GM12864 (cell line): ENCODE results near the gene SOCS1.

Experiments
- DNase-seq: peaks from one replicate; pipeline ENCODE4 v3.0.0-alpha.2; 2011; ENCODE audit warnings: low read depth
- H3K4me3 ChIP-seq: 2 replicates; pipeline ENCODE4 v1.5.1; 2011; ENCODE audit warnings: mild to moderate bottlenecking, low read depth, low read length, control low read depth
- TF ChIP-seq, protein P1 (sequence below): IDR thresholded peaks from 2 replicates; pipeline ENCODE4 v1.5.1; 2011; ENCODE audit warnings: low read depth, mild to moderate bottlenecking, moderate library complexity, low read length, control low read depth, inconsistent platforms; ENCODE audit errors: missing control alignments

SOCS1 gene

DNA sequence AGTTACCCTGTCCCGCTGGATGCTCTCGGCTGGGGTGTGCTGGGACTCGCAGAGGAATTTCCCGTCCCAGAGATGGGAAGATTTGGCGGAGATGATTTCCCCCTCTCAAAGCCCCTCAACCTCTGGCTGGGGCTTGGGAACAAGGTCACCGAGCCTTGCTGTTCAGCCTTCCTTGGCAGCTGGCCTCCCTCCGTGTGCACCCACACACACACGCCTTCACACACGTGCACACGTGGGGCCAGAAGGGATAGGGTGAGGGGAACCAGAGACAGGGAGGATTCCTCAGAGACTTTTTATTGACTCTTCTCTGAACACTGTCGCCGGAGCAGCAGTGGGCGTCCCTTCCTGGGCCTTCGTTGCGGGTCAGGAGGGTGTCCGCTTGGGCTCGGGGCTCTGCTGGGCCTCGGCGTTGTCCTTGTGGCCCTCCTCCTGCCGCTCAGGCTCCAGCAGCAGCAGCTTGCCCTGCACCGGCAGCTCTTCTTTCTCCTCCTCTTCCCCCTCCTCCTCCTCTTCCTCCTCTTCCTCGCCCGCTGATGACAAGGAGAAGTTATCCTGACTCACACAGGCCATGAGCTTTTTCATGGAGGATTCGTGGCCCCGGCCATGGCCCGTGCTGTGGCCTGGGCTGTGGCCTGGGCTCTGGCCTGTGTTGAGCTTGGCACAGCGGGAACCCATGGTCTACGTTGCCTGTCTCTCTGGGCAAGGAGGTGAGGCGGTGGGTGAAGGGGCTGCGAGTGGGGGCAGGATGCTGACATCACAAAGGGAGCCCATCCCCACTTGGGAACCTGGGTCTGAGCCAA lies 17.1 kb upstream of the SOCS1 start, which contains the start of gene PRM3:
Gene PRM3 (minus strand): TSS at position 709 of the 800 bp plus-strand sequence. CDS start 34 bp downstream, at position 675.
- no peak for DNase-seq

DNA sequence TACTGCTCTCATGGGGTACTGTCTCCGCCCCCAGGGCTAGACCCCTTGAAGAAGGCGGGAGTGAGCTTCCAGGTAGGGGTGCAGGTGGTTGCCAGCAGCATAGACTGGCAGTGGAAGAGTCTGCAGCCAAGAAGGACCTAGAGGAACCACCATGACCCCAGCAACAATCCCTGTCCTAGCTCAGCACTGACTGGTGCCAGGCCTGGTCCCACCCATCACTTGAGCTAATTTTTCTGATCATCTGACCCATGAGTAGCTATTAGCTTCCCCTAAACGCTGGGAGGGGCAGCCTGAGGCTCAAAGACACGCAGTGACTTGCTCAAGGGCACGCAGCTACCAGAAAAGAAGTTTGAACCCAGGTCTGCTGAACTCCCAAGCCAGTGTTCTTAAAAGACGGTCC lies 16.5 kb upstream of the SOCS1 start:
- TF ChIP-seq, protein P1, sequence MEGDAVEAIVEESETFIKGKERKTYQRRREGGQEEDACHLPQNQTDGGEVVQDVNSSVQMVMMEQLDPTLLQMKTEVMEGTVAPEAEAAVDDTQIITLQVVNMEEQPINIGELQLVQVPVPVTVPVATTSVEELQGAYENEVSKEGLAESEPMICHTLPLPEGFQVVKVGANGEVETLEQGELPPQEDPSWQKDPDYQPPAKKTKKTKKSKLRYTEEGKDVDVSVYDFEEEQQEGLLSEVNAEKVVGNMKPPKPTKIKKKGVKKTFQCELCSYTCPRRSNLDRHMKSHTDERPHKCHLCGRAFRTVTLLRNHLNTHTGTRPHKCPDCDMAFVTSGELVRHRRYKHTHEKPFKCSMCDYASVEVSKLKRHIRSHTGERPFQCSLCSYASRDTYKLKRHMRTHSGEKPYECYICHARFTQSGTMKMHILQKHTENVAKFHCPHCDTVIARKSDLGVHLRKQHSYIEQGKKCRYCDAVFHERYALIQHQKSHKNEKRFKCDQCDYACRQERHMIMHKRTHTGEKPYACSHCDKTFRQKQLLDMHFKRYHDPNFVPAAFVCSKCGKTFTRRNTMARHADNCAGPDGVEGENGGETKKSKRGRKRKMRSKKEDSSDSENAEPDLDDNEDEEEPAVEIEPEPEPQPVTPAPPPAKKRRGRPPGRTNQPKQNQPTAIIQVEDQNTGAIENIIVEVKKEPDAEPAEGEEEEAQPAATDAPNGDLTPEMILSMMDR: no peak
- DNase-seq: no peak
- H3K4me3 ChIP-seq: no peak overlapping the region

More for the DNA sequence above, 17.1 kb upstream of the SOCS1 start, which contains the start of gene PRM3:
- H3K4me3 ChIP-seq: no peak within 1 kb of the TSS
- TF ChIP-seq, protein P1: no peak

DNA sequence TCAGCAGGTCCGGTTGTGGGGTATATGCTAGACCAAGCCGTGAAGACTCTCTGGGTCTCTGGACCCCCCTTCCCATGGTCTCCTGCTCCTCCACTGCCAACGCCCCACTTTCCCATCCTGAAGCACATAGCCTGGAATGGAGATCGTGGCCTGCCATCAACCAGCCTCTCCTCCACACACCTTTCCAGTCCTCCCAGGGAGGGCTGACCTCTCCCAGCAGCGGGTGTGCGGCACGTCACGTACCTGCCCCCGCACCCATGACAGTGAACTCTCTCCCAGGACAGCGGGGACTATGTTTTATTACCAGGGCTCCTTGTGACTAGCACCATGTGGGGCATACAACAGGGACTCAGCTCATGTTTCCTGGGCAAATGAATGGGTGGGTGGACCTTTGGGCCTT lies 15.6 kb upstream of the SOCS1 start:
- no peak overlapping the region for H3K4me3 ChIP-seq
- TF ChIP-seq, protein P1: no peak
- DNase-seq: no peak

DNA sequence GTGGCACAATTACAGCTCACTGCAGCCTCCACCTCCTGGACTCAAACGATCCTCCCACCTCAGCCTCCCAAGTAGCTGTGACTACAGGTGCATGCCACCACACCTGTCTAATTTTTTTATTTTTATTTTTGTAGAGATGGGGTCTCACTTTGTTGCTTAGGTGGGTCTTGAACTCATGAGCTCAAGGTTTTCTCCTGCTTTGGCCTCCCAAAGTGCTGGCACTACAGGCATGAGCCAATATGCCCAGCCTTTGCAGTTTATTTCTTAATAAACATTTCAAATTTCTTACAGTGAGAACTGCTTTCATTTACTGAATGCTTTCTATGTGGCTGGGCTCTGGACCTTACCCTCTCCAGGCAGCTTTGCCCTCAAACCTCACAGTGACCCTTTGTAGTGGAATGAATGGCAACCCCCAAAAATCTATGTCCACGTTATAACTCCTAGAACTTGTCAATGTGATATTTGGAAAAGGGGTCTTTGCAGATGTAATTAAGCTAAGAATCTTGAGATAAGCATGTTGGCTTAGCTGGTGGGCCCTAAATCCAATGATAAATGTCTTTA lies 14.7 kb upstream of the SOCS1 start:
- TF ChIP-seq, protein P1: no peak

DNA sequence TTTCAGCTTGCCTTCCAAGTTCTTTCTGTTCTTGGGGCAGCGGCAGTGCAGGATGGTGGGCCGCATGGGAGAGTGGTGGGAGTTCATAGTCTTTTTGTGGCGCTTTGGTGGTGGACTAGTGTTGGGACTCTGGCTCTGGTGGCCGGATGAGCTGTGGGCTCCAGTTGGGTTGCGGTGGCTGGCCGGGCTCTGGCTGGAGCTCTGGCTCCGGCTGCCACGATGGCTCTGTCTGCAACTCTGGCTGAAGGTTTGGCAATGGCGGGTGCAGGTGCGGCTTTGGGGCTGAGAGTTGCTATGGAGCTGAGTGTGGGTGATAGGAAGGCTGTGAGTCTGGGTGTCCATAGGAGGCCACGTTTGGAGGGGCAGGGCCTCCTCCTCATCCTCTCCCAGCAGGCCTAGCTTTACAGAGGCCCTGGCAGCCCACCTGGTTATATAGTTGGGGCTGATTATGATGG lies 12.9 kb upstream of the SOCS1 start, which contains the start of gene TNP2:
Gene TNP2 (minus strand): TSS at position 405 of the 455 bp plus-strand sequence. CDS start 63 bp downstream, at position 342.
- no peak within 1 kb of the TSS for H3K4me3 ChIP-seq
- TF ChIP-seq, protein P1: no peak
- no peak for DNase-seq

More for the DNA sequence above, 14.7 kb upstream of the SOCS1 start:
- H3K4me3 ChIP-seq: no peak overlapping the region
- no peak for DNase-seq

DNA sequence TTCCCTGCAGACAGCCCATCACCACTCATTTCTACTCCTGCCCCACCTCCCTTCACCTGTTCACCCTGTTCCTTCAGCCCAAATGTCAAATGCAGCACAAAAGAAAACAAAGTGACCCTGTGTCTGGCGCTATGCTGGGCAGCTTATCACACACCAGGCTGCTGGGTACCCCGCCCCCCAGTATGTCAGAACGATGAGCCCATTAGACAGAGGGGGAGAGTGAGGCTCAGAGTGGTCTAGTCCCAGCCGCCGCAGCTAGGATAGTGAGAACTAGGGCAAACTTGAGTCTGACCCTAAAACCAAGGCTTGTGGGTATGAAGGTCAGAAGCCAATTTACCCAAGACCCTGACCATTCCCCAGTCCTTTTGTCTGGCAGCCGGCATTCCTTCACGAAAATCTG lies 9.1 kb upstream of the SOCS1 start:
- DNase-seq: no peak
- H3K4me3 ChIP-seq: no peak overlapping the region
- TF ChIP-seq, protein P1: no peak
